GM23338 (cell line): ENCODE results near the gene NT5DC3. TPM values are rescaled to one million over a fixed set of nuclear protein-coding genes. Genes with fewer than 3 reads are reported as not detected.

ENCODE experiments used
- ATAC-seq: fragments of 200-7000 bp; cut with Tn5 transposase; 3 replicates; pipeline ENCODE4 v1.9.1; 2020
- DNase-seq: peaks from one replicate; pipeline ENCODE4 v3.0.0-alpha.2; 2015; ENCODE audit warnings: low spot score
- H2AFZ ChIP-seq: fragments of 200-600 bp; sonication (generic); 2 replicates; pipeline ENCODE4 v1.8.0; 2016; ENCODE audit warnings: antibody characterized with exemption, mild to moderate bottlenecking, moderate library complexity
- H3F3A ChIP-seq: fragments of 200-600 bp; sonication (generic); replicated peaks from 2 replicates; pipeline ENCODE4 v1.8.0; 2017; ENCODE audit warnings: antibody characterized with exemption, mixed run types, low read depth
- H3K27ac ChIP-seq: fragments of 200-600 bp; sonication (generic); 2 replicates; pipeline ENCODE4 v1.6.1; 2016; ENCODE audit warnings: low read depth
- H3K27me3 ChIP-seq: fragments of 200-600 bp; sonication (generic); 2 replicates; pipeline ENCODE4 v1.8.0; 2016; ENCODE audit warnings: mild to moderate bottlenecking, mixed run types, moderate library complexity; ENCODE audit not compliant: insufficient read depth
- H3K36me3 ChIP-seq: fragments of 200-600 bp; sonication (generic); 2 replicates; pipeline ENCODE4 v1.8.0; 2016; ENCODE audit warnings: mild to moderate bottlenecking; ENCODE audit not compliant: insufficient read depth
- H3K4me1 ChIP-seq: fragments of 200-600 bp; sonication (generic); 2 replicates; pipeline ENCODE4 v1.8.0; 2016; ENCODE audit warnings: mild to moderate bottlenecking, moderate library complexity; ENCODE audit not compliant: insufficient read depth
- H3K4me2 ChIP-seq: fragments of 200-600 bp; sonication (generic); 2 replicates; pipeline ENCODE4 v1.7.1; 2017; ENCODE audit warnings: mixed run types
- H3K4me3 ChIP-seq: fragments of 200-600 bp; sonication (generic); 2 replicates; pipeline ENCODE4 v1.6.1; 2016; ENCODE audit warnings: mixed run types
- H3K79me2 ChIP-seq: fragments of 200-600 bp; sonication (generic); replicated peaks from 2 replicates; pipeline ENCODE4 v1.8.0; 2017; ENCODE audit warnings: mild to moderate bottlenecking; ENCODE audit not compliant: insufficient read depth
- H3K9me2 ChIP-seq: fragments of 200-600 bp; sonication (generic); 2 replicates; pipeline ENCODE4 v1.8.0; 2017; ENCODE audit not compliant: insufficient read depth
- H4K20me1 ChIP-seq: fragments of 200-600 bp; sonication (generic); replicated peaks from 2 replicates; pipeline ENCODE4 v1.8.0; 2017; ENCODE audit warnings: mild to moderate bottlenecking; ENCODE audit not compliant: insufficient read depth
- H3K27ac Mint-ChIP-seq: 2 replicates; pipeline ENCODE4 v1.8.0; 2020; ENCODE audit warnings: inconsistent platforms, mild to moderate bottlenecking, moderate library complexity, mixed read lengths
- H3K27me3 Mint-ChIP-seq: 3 replicates; pipeline ENCODE4 v1.8.0; 2022; ENCODE audit warnings: low read depth, mild to moderate bottlenecking, moderate library complexity, mixed read lengths, inconsistent platforms; ENCODE audit not compliant: insufficient read depth, poor library complexity
- H3K36me3 Mint-ChIP-seq: 3 replicates; pipeline ENCODE4 v1.8.0; 2021; ENCODE audit warnings: low read depth, mild to moderate bottlenecking, inconsistent platforms, moderate library complexity, mixed read lengths
- H3K4me1 Mint-ChIP-seq: 3 replicates; pipeline ENCODE4 v1.8.0; 2020; ENCODE audit warnings: mild to moderate bottlenecking, inconsistent platforms, mixed read lengths
- H3K4me3 Mint-ChIP-seq: 3 replicates; pipeline ENCODE4 v1.8.0; 2021; ENCODE audit warnings: moderate library complexity, mild to moderate bottlenecking, inconsistent platforms, mixed read lengths
- H3K9me3 Mint-ChIP-seq: 3 replicates; pipeline ENCODE4 v1.8.0; 2020; ENCODE audit warnings: moderate library complexity, mild to moderate bottlenecking, inconsistent platforms, mixed read lengths
- CREB1 ChIP-seq: fragments of 250-450 bp; sonication (Bioruptor Pico); IDR thresholded peaks from 2 replicates; pipeline ENCODE4 v1.5.0; 2020; ENCODE audit warnings: low read depth, mild to moderate bottlenecking, moderate library complexity
- CTCF ChIP-seq, 2 experiments: fragments of 200-600 bp in 1 of 2; sonication (generic) in 1 of 2; conservative IDR thresholded peaks; 2 replicates each; pipeline versions ENCODE4 v1.5.1 to v1.6.1; 2016 to 2017; ENCODE audit warnings: antibody characterized with exemption in 2 of 2, low read depth in 2 of 2, mild to moderate bottlenecking in 2 of 2, moderate library complexity in 1 of 2
- EZH2 ChIP-seq: fragments of 200-600 bp; sonication (generic); IDR thresholded peaks from one replicate; pipeline ENCODE4 v1.8.0; 2017; ENCODE audit warnings: antibody characterized with exemption, mild to moderate bottlenecking, low read depth; ENCODE audit not compliant: unreplicated experiment
- EZH2phosphoT487 ChIP-seq: fragments of 200-600 bp; sonication (generic); IDR thresholded peaks from one replicate; pipeline ENCODE4 v1.8.1; 2018; ENCODE audit warnings: antibody characterized with exemption; ENCODE audit not compliant: unreplicated experiment
- JUNB ChIP-seq: IDR thresholded peaks from one replicate; pipeline ENCODE4 v1.6.1; 2016; ENCODE audit warnings: antibody characterized with exemption; ENCODE audit not compliant: unreplicated experiment
- NANOG ChIP-seq: IDR thresholded peaks from 2 replicates; pipeline ENCODE4 v1.6.1; 2016; ENCODE audit warnings: antibody characterized with exemption, borderline replicate concordance
- POLR2AphosphoS5 ChIP-seq: IDR thresholded peaks from 2 replicates; pipeline ENCODE4 v1.6.1; 2016; ENCODE audit warnings: antibody characterized with exemption, low read depth
- STAT1 ChIP-seq: IDR thresholded peaks from one replicate; pipeline ENCODE4 v1.6.1; 2016; ENCODE audit warnings: antibody characterized with exemption; ENCODE audit not compliant: unreplicated experiment
- ZNF114 ChIP-seq: fragments of 250-450 bp; sonication (Bioruptor Pico); IDR thresholded peaks from 2 replicates; pipeline ENCODE4 v1.5.0; 2020; ENCODE audit warnings: mild to moderate bottlenecking, moderate library complexity
- ZNF331 ChIP-seq: fragments of 250-450 bp; sonication (Bioruptor Pico); IDR thresholded peaks from 2 replicates; pipeline ENCODE4 v1.5.0; 2020; ENCODE audit warnings: low read depth, mild to moderate bottlenecking, moderate library complexity
- polyA plus RNA-seq: library from polyadenylated mRNA; unstranded; fragments of >200 nt; fragmentation: Nextera tagmentation; extraction: Ambion mirVana; gene quantifications from 2 replicates; pipeline ENCODE4 v1.2.1, GENCODE V29; 2016
- total RNA-seq: library from RNA; depleted of rRNA; stranded (reverse); fragments of >200 nt; shearing (Covaris generic); gene quantifications from 2 replicates; pipeline ENCODE4 v1.2.3, GENCODE V29; 2014
- TF ChIP-seq, protein P1 (sequence below): IDR thresholded peaks from one replicate; pipeline ENCODE4 v1.6.1; 2018; ENCODE audit warnings: antibody characterized with exemption; ENCODE audit not compliant: unreplicated experiment
- TF ChIP-seq, protein P2 (sequence below): IDR thresholded peaks from 2 replicates; pipeline ENCODE4 v1.6.1; 2016; ENCODE audit warnings: antibody characterized with exemption

The NT5DC3 gene
- total and polyA plus RNA-seq, 2 experiments from 2014 or later, result 2.2 to 12.5 TPM

GRCh38 chr12:103756443-103756842 lies 84.6 kb downstream of the NT5DC3 start (continued):
- TF ChIP-seq, protein P1, sequence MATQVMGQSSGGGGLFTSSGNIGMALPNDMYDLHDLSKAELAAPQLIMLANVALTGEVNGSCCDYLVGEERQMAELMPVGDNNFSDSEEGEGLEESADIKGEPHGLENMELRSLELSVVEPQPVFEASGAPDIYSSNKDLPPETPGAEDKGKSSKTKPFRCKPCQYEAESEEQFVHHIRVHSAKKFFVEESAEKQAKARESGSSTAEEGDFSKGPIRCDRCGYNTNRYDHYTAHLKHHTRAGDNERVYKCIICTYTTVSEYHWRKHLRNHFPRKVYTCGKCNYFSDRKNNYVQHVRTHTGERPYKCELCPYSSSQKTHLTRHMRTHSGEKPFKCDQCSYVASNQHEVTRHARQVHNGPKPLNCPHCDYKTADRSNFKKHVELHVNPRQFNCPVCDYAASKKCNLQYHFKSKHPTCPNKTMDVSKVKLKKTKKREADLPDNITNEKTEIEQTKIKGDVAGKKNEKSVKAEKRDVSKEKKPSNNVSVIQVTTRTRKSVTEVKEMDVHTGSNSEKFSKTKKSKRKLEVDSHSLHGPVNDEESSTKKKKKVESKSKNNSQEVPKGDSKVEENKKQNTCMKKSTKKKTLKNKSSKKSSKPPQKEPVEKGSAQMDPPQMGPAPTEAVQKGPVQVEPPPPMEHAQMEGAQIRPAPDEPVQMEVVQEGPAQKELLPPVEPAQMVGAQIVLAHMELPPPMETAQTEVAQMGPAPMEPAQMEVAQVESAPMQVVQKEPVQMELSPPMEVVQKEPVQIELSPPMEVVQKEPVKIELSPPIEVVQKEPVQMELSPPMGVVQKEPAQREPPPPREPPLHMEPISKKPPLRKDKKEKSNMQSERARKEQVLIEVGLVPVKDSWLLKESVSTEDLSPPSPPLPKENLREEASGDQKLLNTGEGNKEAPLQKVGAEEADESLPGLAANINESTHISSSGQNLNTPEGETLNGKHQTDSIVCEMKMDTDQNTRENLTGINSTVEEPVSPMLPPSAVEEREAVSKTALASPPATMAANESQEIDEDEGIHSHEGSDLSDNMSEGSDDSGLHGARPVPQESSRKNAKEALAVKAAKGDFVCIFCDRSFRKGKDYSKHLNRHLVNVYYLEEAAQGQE, result no peak
- TF ChIP-seq POLR2AphosphoS5 (no peak), EZH2phosphoT487 (no peak)

GRCh38 chr12:103755425-103755824 lies 85.6 kb downstream of the NT5DC3 start:
- Histone ChIP-seq H4K20me1 (no peaks in the 10 kb centered on the region), H3K79me2 (no peaks in the 10 kb centered on the region), H3K4me1 (no peaks in the 10 kb centered on the region), H2AFZ (no peak overlapping the region), H3K27me3 (no peaks in the 10 kb centered on the region), H3K27ac (no peak overlapping the region), H3K4me2 (no peak overlapping the region), H3F3A (no peaks in the 10 kb centered on the region), H3K36me3 (no peaks in the 10 kb centered on the region), H3K9me2 (no peaks in the 10 kb centered on the region), H3K4me3 (no peak overlapping the region)
- Mint-ChIP-seq H3K4me3 (no peak overlapping the region), H3K36me3 (no peaks in the 10 kb centered on the region), H3K27me3 (peaks cover 2% of the 10 kb centered on the region), H3K4me1 (peaks cover 10% of the 10 kb centered on the region), H3K9me3 (no peaks in the 10 kb centered on the region), H3K27ac (no peak overlapping the region)
- ATAC-seq (no peak), DNase-seq (no peak)
- no peak for TF ChIP-seq CTCF (conservative IDR thresholded peaks at IDR 0.05; ENCODE audit: low read depth in 2 of 2)
- TF ChIP-seq NANOG, result no peak

DNA sequence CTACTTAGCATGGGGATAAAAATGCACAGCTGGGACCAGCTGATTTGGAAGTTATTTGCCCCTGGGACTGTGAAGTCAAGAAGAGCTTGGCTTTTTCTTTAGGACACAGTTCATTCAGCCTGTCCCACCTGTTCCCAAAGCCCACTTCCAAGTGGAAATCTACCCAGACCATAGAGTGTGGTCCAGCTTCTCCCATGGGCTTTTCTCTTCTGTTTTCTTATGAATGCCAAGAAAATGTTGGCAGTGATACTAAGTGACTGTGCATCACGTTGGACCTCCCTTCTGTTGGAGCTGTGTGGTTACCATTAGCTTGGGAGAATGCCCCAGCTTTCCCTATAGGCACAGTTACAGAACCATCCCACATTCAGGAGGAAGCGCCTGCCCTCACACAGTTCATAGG lies 89.4 kb downstream of the NT5DC3 start:
- Histone ChIP-seq H3K9me2 (no peaks in the 10 kb centered on the region), H3K4me3 (no peak overlapping the region), H3K27ac (no peak overlapping the region), H2AFZ (no peak overlapping the region), H4K20me1 (no peaks in the 10 kb centered on the region), H3K79me2 (no peaks in the 10 kb centered on the region), H3K27me3 (no peaks in the 10 kb centered on the region), H3F3A (no peaks in the 10 kb centered on the region), H3K4me1 (no peaks in the 10 kb centered on the region), H3K36me3 (no peaks in the 10 kb centered on the region), H3K4me2 (no peak overlapping the region)
- Mint-ChIP-seq H3K36me3 (no peaks in the 10 kb centered on the region), H3K4me3 (no peak overlapping the region), H3K27ac (no peak overlapping the region), H3K9me3 (no peaks in the 10 kb centered on the region), H3K4me1 (no peaks in the 10 kb centered on the region), H3K27me3 (peaks cover 4% of the 10 kb centered on the region)
- ATAC-seq, result no peak
- DNase-seq, result no peak
- TF ChIP-seq NANOG, result no peak
- TF ChIP-seq EZH2, result no peak
- TF ChIP-seq STAT1, result no peak
- TF ChIP-seq EZH2phosphoT487, result no peak
- TF ChIP-seq, protein P2, sequence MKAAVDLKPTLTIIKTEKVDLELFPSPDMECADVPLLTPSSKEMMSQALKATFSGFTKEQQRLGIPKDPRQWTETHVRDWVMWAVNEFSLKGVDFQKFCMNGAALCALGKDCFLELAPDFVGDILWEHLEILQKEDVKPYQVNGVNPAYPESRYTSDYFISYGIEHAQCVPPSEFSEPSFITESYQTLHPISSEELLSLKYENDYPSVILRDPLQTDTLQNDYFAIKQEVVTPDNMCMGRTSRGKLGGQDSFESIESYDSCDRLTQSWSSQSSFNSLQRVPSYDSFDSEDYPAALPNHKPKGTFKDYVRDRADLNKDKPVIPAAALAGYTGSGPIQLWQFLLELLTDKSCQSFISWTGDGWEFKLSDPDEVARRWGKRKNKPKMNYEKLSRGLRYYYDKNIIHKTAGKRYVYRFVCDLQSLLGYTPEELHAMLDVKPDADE, result no peak
- no peak for TF ChIP-seq CTCF (conservative IDR thresholded peaks at IDR 0.05; ENCODE audit: low read depth in 2 of 2)
- no peak for TF ChIP-seq CREB1 (CRISPR knock-in tag)
- no peak for TF ChIP-seq JUNB
- TF ChIP-seq POLR2AphosphoS5, result no peak
- no peak for TF ChIP-seq ZNF331 (CRISPR knock-in tag)
- no peak for TF ChIP-seq ZNF114 (CRISPR knock-in tag)
